GM21619 (cell line): Measurements from ENCODE around the gene PADI3.
"Not testable (repeated sequence)": the region's sequence is repeated elsewhere in the genome, so short reads cannot be mapped to it uniquely, and the experiment has no call there.

Experiments
- ATAC-seq: cut with Tn5 transposase; IDR thresholded peaks from one replicate; pipeline ENCODE4 v1.9.1; 2021; ENCODE audit not compliant: unreplicated experiment

The PADI3 gene

DNA sequence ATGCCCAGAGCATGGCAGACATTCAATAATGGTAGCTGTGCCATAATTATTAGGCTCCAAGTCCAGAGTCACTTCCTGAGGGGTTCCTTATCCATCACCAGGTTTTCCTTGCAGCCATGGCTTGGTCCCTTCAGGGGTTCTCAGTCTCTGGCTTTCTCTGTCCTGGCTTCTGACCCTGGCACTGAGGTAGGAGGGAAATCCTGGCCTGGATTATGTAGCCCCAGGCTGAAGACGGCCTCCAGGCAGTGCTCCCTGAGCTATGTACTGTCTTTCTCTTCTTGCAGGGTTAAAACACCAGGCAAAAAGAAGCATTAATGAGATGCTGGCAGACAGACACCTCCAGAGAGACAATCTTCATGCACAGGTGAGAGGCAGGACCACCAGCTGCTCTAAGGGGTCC, 9.5 kb upstream of the PADI3 start:
- no peak for ATAC-seq

GRCh38 chr1:17241011-17241779, 7.7 kb upstream of the PADI3 start:
- ATAC-seq = not testable (repeated sequence)

- ATAC-seq = not testable (repeated sequence)
These were observed 7.2 kb upstream of the PADI3 start for GRCh38 chr1:17241780-17242074.

DNA sequence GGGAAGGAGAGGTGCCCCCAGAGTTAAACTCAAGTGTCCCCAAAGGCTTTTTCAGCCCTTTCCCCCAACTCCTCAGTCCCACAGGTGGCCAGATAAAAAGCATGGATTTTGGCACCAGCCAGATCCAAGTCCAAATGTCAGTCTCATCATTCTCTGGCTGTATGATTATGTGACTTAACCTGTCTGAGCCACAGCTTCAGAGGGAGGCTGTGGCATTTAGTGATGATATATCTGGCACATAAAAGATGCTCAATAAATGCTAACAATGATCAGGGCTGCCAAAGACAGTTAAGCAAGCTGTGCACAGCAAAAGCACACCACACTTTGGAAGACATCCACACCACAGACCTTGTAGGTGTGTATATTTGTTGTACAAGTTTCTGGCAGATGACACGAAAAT, 5.6 kb upstream of the PADI3 start:
- no peak for ATAC-seq

- no peak for ATAC-seq
These were observed 3.8 kb upstream of the PADI3 start for GRCh38 chr1:17244821-17245740.

DNA sequence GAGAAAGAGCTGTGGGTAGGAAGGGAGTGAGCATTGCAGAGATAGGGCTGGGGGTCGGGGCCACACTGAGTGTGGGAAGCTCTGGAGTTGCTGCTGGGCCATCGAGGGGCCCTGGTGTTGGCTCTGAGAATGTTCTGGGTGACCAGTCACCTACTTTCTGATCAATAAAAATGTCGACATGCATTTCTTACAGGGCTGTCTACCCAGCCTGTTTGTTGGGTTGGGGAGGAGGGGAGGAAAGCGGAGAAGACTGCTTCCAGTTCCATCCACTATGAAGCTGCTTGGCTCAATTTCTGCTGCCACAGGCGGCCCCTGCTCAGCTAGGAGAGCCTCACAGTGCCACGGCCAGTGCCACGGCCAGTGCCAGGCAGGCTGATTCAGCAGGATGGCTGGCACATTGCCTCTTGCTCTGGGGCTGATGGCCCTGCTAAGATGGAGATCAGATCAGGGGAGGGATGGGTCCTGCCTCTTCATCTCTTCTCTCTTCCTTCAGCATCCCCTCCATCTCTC, 3.0 kb upstream of the PADI3 start:
- ATAC-seq = no peak

DNA sequence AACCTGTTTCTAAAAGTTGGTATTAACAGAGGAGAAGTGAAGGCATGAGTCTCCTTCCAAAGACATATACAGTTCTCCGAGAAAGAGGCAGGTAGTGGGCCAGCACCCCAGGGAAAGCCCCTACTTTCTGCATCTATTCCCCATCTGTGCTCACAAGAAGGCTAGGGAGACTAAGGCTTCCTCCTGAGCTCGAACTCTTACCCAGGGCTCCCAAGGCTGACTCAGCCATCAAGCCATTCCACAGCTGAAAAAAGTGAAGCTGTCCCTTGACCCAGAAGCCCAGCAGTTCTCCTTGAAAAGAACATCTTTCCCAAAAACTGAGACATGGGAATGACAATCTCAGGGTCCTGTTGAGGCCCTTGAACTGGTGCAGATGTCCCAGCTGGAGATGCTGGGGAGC, 1.9 kb upstream of the PADI3 start:
- ATAC-seq = no peak

DNA sequence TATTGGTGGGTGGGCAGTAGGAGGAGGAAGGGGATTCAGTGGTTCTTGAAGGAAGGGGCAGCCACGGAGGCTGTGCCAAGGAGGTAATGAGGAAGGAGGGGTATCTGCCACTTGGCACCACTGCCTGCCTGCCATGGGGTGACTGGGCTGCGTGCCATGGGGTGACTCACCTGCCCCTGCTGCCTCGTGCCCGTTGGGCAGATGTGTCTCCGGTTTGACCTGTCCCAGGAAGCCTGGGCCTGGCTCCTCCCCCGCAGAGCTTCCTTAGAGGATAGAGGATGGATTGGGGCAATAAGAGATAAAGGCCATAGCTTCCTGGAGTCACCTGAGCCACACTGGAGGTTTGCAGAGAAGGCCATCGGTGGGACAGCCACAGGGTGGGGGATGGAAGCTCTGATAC, 1.7 kb downstream of the PADI3 start:
- ATAC-seq = no peak

GRCh38 chr1:17251246-17251645, 2.3 kb downstream of the PADI3 start:
- no peak for ATAC-seq

- no peak for ATAC-seq
These were observed 2.9 kb downstream of the PADI3 start for GRCh38 chr1:17251701-17252376.

GRCh38 chr1:17255336-17255735, 6.4 kb downstream of the PADI3 start:
- ATAC-seq = no peak

GRCh38 chr1:17258116-17258757, 9.3 kb downstream of the PADI3 start:
- ATAC-seq = no peak

DNA sequence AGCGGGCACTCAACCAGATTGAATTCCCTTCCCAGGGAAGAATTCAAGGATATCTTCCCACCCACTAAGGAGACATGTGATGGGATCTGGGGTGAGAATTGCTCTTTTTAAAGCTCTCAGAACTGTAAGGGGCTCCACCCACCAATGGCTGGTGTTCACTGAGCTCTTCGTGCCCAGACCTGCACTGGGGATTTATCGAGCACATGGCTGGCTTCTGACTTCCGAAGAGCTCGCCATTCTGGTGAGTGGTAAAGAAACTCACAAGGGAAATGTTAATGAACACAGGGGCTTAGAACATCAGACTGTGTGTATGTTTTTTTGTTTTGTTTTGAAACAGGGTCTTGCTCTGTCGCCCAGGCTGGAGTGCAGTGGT, 9.8 kb downstream of the PADI3 start:
- no peak for ATAC-seq

DNA sequence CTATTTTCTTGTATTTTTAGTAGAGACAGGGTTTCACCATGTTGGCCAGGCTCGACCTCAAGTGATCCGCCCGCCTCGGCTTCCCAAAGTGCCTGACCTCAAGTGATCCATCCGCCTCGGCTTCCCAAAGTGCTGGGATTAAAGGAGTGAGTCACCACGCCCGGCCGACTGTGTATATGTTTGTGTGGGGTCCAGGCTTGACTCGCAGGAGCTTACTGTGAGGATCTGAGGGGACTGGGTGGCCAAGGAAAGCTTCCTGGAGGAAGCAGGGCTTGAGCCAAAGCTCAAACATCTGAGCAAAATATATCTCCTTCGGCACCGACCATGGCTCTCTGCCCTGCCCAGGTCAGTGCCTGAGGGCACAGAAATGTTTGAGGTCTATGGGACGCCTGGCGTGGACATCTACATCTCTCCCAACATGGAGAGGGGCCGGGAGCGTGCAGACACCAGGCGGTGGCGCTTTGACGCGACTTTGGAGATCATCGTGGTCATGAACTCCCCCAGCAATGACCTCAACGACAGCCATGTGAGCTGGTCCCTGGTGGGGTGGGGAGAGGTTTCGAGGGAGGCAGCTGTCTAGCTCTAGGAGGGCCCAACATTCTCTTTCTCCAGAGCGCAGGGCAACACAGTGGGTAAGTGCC, 10.5 kb downstream of the PADI3 start:
- ATAC-seq = no peak

DNA sequence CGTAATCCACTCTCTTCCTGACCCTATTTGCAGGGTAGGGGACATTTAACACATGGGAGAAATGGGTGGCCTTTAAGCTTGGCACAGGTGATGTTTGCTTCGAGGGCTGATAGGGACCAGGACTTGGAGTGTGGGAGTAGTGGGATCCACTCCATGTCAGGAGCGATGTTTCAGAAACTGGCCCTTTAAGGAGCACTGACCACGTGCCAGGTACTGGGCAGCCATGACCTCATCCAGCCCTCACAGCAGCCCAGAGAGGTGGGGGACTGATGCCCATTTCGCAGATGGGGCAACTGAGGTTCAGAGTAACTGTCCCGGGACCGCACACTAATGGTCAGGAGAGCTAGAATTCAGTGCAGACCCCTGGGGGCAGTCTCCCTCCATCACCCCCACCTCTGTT, 11.4 kb downstream of the PADI3 start:
- ATAC-seq = no peak

- ATAC-seq = no peak
These were observed 11.8 kb downstream of the PADI3 start for GRCh38 chr1:17260738-17261137.

- no peak for ATAC-seq
These were observed 15.0 kb downstream of the PADI3 start for GRCh38 chr1:17263936-17264335.

DNA sequence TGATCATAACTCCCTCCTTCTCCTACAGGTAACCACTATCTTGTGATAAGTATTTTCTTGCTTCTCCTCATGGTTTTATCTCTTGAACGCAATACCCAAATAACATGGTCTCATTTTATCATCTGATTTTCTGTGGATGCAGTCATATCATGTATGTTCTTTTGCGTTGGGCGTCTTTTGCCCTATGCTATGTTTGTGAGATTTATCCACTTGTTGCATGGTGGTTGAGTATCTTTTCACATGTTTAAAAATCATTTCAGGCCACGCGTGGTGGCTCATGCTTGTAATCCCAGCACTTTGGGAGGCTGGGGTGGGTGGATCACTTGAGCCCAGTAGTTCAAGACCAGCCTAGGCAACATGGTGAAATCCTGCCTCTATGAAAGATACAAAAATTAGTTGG, 15.6 kb downstream of the PADI3 start:
- no peak for ATAC-seq

GRCh38 chr1:17265162-17265561, 16.3 kb downstream of the PADI3 start:
- ATAC-seq = no peak

- no peak for ATAC-seq
These were observed 17.1 kb downstream of the PADI3 start for GRCh38 chr1:17265950-17266349.
